GM23248 (cell line): Measurements from ENCODE around the gene HM13. TPM values are rescaled to one million over a fixed set of nuclear protein-coding genes. Genes with fewer than 3 reads are reported as not detected.
A peak's percentile ranks its signal among the peaks of the same experiment; 100 is the strongest.

Experiments used
- DNase-seq: peaks from one replicate; pipeline ENCODE4 v3.0.0-alpha.2; 2015
- H2AFZ ChIP-seq: fragments of 200-600 bp; sonication (generic); 2 replicates; pipeline ENCODE4 v1.6.1; 2016; ENCODE audit warnings: antibody characterized with exemption
- H3F3A ChIP-seq: fragments of 200-600 bp; sonication (generic); 2 replicates; pipeline ENCODE4 v1.6.1; 2016; ENCODE audit warnings: mild to moderate bottlenecking, antibody characterized with exemption, mixed run types; ENCODE audit not compliant: insufficient read depth
- H3K27ac ChIP-seq: fragments of 200-600 bp; sonication (generic); 2 replicates; pipeline ENCODE4 v1.5.1; 2016; ENCODE audit warnings: mild to moderate bottlenecking
- H3K27me3 ChIP-seq: fragments of 200-600 bp; sonication (generic); replicated peaks from 2 replicates; pipeline ENCODE4 v1.6.1; 2016; ENCODE audit warnings: mild to moderate bottlenecking; ENCODE audit not compliant: insufficient read depth
- H3K36me3 ChIP-seq: fragments of 200-600 bp; sonication (generic); 2 replicates; pipeline ENCODE4 v1.6.1; 2016; ENCODE audit warnings: low read depth, mild to moderate bottlenecking
- H3K4me1 ChIP-seq: fragments of 200-600 bp; sonication (generic); 2 replicates; pipeline ENCODE4 v1.6.1; 2016; ENCODE audit warnings: mild to moderate bottlenecking; ENCODE audit not compliant: insufficient read depth
- H3K4me2 ChIP-seq: fragments of 200-600 bp; sonication (generic); one replicate; pipeline ENCODE4 v1.6.1; 2016; ENCODE audit warnings: mild to moderate bottlenecking; ENCODE audit not compliant: unreplicated experiment
- H3K4me3 ChIP-seq: fragments of 200-600 bp; sonication (generic); 2 replicates; pipeline ENCODE4 v1.5.1; 2016; ENCODE audit warnings: mild to moderate bottlenecking
- H3K79me2 ChIP-seq: fragments of 200-600 bp; sonication (generic); 2 replicates; pipeline ENCODE4 v1.6.1; 2016; ENCODE audit warnings: mild to moderate bottlenecking; ENCODE audit not compliant: insufficient read depth
- H3K9ac ChIP-seq: fragments of 200-600 bp; sonication (generic); 2 replicates; pipeline ENCODE4 v1.6.1; 2016; ENCODE audit warnings: mild to moderate bottlenecking
- H3K9me2 ChIP-seq: fragments of 200-600 bp; sonication (generic); 2 replicates; pipeline ENCODE4 v1.6.1; 2016; ENCODE audit warnings: mixed run types, mild to moderate bottlenecking, moderate library complexity; ENCODE audit not compliant: insufficient read depth
- H3K9me3 ChIP-seq: fragments of 200-600 bp; sonication (generic); one replicate; pipeline ENCODE4 v1.6.1; 2017; ENCODE audit warnings: low read depth
- H4K20me1 ChIP-seq: fragments of 200-600 bp; sonication (generic); 2 replicates; pipeline ENCODE4 v1.6.0; 2016; ENCODE audit not compliant: insufficient read depth
- EZH2 ChIP-seq: fragments of 200-600 bp; sonication (generic); IDR thresholded peaks from 2 replicates; pipeline ENCODE4 v1.6.1; 2018; ENCODE audit warnings: antibody characterized with exemption, mild to moderate bottlenecking; ENCODE audit not compliant: insufficient read depth, poor library complexity, severe bottlenecking
- EZH2phosphoT487 ChIP-seq: fragments of 200-600 bp; sonication (generic); IDR thresholded peaks from 2 replicates; pipeline ENCODE4 v1.6.1; 2018; ENCODE audit warnings: antibody characterized with exemption, moderate library complexity, mild to moderate bottlenecking, low read depth; ENCODE audit not compliant: insufficient read depth
- WGBS, 2 experiments: methylation state at CpG; one replicate each; pipeline ENCODE4 v1.1.6; 2015 to 2017; ENCODE audit warnings: low lambda C conversion rate in 2 of 2, low coverage in 1 of 2; ENCODE audit errors: missing lambda C conversion rate in 2 of 2; 5-methylcytosine and 5-hydroxymethylcytosine counted together
- in situ Hi-C: fragments of 300-500 bp; cut with MboI; formaldehyde crosslinking; loops from 2 replicates; pipeline ENCODE4 v1.15.0; 2020
- polyA plus RNA-seq: library from polyadenylated mRNA; unstranded; fragments of >200 nt; fragmentation: Nextera tagmentation; extraction: Ambion mirVana; gene quantifications from 2 replicates; pipeline ENCODE4 v1.2.1, GENCODE V29; 2016
- total RNA-seq: library from RNA; depleted of rRNA; stranded (reverse); fragments of >200 nt; shearing (Covaris generic); gene quantifications from 2 replicates; pipeline ENCODE4 v1.2.3, GENCODE V29; 2014

Gene HM13
- total and polyA plus RNA-seq, 2 experiments from 2014 or later, result 117 to 424 TPM

DNA sequence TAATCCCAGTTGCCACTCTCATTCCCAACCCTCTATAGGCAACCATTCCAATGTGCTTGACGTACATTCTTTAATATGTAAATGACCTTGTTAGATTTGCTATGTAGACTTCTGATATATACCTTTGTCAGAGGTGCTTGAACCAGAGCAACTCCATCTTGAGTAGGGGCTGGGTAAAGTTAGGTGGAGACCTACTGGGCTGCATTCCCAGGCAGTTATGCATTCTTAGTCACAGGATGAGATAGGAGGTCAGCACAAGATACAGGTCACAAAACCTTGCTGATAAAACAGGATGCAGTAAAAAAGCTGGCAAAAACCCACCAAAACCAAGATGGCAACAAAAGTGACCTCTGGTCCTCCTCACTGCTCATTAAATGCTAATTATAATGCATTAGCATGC is 8.3 kb upstream of the HM13 start:
- H3K9ac ChIP-seq, result no peak overlapping the region
- WGBS, 2 experiments, result 100% methylated on average over 1 of the region's 1 CpG

GRCh38 chr20:31508517-31509244 is 5.6 kb upstream of the HM13 start:
- 56% methylated on average over 5 of the region's 5 CpGs for WGBS, 2 experiments
- no peaks in the 10 kb centered on the region for H3K79me2 ChIP-seq
- no peaks in the 10 kb centered on the region for H4K20me1 ChIP-seq
- in situ Hi-C loops, result no loop called here
- no peak overlapping the region for H3K9ac ChIP-seq
- H3K9me2 ChIP-seq, result no peaks in the 10 kb centered on the region
- H3K4me2 ChIP-seq, result no peak overlapping the region
- no peak overlapping the region for H2AFZ ChIP-seq
- TF ChIP-seq EZH2 (no peak), EZH2phosphoT487 (no peak)
- no peaks in the 10 kb centered on the region for H3K36me3 ChIP-seq
- no peaks in the 10 kb centered on the region for H3K9me3 ChIP-seq
- no peaks in the 10 kb centered on the region for H3F3A ChIP-seq
- no peak overlapping the region for H3K4me3 ChIP-seq
- H3K4me1 ChIP-seq, result no peaks in the 10 kb centered on the region
- no peak overlapping the region for H3K27ac ChIP-seq
- no peaks in the 10 kb centered on the region for H3K27me3 ChIP-seq
- DNase-seq, result no peak

More for the DNA sequence above, 8.3 kb upstream of the HM13 start:
- H3K4me3 ChIP-seq, result no peak overlapping the region
- no peaks in the 10 kb centered on the region for H3F3A ChIP-seq
- in situ Hi-C loops, result no loop called here
- H3K79me2 ChIP-seq, result no peaks in the 10 kb centered on the region
- H3K9me3 ChIP-seq, result no peaks in the 10 kb centered on the region
- no peaks in the 10 kb centered on the region for H4K20me1 ChIP-seq
- TF ChIP-seq EZH2 (no peak), EZH2phosphoT487 (no peak)
- no peak overlapping the region for H2AFZ ChIP-seq
- H3K4me1 ChIP-seq, result no peaks in the 10 kb centered on the region
- H3K27me3 ChIP-seq, result no peaks in the 10 kb centered on the region
- no peak overlapping the region for H3K27ac ChIP-seq
- H3K4me2 ChIP-seq, result no peak overlapping the region
- H3K9me2 ChIP-seq, result no peaks in the 10 kb centered on the region
- H3K36me3 ChIP-seq, result no peaks in the 10 kb centered on the region
- no peak for DNase-seq

- Histone ChIP-seq H3K79me2 (peaks cover 59% of the 10 kb centered on the region), H4K20me1 (peaks cover 18% of the 10 kb centered on the region; the same call in 1 of the 2 replicates), H3K9ac (peak overlapping the region; percentile 97), H3K4me1 (peaks cover 25% of the 10 kb centered on the region), H2AFZ (peak overlapping the region; percentile 73), H3K27ac (peak overlapping the region; percentile 79), H3K36me3 (no peaks in the 10 kb centered on the region), H3F3A (peaks cover 13% of the 10 kb centered on the region; the same call in 1 of the 2 replicates), H3K4me2 (peak overlapping the region; percentile 97), H3K9me3 (no peaks in the 10 kb centered on the region), H3K27me3 (no peaks in the 10 kb centered on the region), H3K4me3 (peak overlapping the region; percentile 96), H3K9me2 (no peaks in the 10 kb centered on the region)
- no peak for TF ChIP-seq EZH2
- no peak for TF ChIP-seq EZH2phosphoT487
- in situ Hi-C loops, result no loop called here
- DNase-seq, result no peak
- WGBS, 2 experiments, result 2% methylated on average over 4 of the region's 4 CpGs
Measured at GRCh38 chr20:31515072-31515774, 981 bp downstream of the HM13 start.

- H3K27me3 ChIP-seq, result no peaks in the 10 kb centered on the region
- in situ Hi-C loops, result no loop called here
- peaks cover 25% of the 10 kb centered on the region for H3K4me1 ChIP-seq
- peaks cover 16% of the 10 kb centered on the region; the same call in 1 of the 2 replicates for H3F3A ChIP-seq
- peaks cover 65% of the 10 kb centered on the region for H3K79me2 ChIP-seq
- DNase-seq, result peak; percentile 26
- H3K9me2 ChIP-seq, result no peaks in the 10 kb centered on the region
- H3K27ac ChIP-seq, result peak overlapping the region; percentile 79
- TF ChIP-seq EZH2 (no peak), EZH2phosphoT487 (no peak)
- 73% methylated on average over 3 of the region's 3 CpGs for WGBS, 2 experiments
- H2AFZ ChIP-seq, result no peak overlapping the region
- H4K20me1 ChIP-seq, result peaks cover 18% of the 10 kb centered on the region; the same call in 1 of the 2 replicates
- peak overlapping the region; percentile 96 for H3K4me3 ChIP-seq
- H3K9ac ChIP-seq, result peak overlapping the region; percentile 97
- peak overlapping the region; percentile 97 for H3K4me2 ChIP-seq
- no peaks in the 10 kb centered on the region for H3K9me3 ChIP-seq
- no peaks in the 10 kb centered on the region for H3K36me3 ChIP-seq
Measured at GRCh38 chr20:31515775-31516107, 1.5 kb downstream of the HM13 start.
